Gastrocnemius medialis (tissue), 4 donors: ENCODE measurements around the gene GRXCR2. TPM values are rescaled to one million over a fixed set of nuclear protein-coding genes. Genes with fewer than 3 reads are reported as not detected.
"Not testable (repeated sequence)": the region's sequence is repeated elsewhere in the genome, so short reads cannot be mapped to it uniquely, and the experiment has no call there.

Source experiments
- ATAC-seq, 2 donors: fragments of 150-250 bp; one replicate each; pipeline ENCODE4 v1.9.1; 2016
- DNase-seq, 2 donors: peaks; one replicate each; pipeline ENCODE4 v3.0.0-alpha.2; 2019
- H3K27ac ChIP-seq, 4 donors: fragments of 200-600 bp; sonication (generic); 1 replicate in 1 of 4; 2 replicates in 3 of 4; pipeline ENCODE4 v1.5.1; 2016 to 2018; ENCODE audit warnings: mild to moderate bottlenecking in 2 of 4, moderate library complexity in 1 of 4
- H3K27me3 ChIP-seq, 3 donors: fragments of 200-600 bp; sonication (generic) in 2 of 3; 1 replicate in 1 of 3; 2 replicates in 2 of 3; pipeline versions ENCODE4 v1.5.1 to v1.6.0; 2016 to 2019; ENCODE audit warnings: mild to moderate bottlenecking in 1 of 3, moderate library complexity in 1 of 3
- H3K36me3 ChIP-seq, 2 donors: fragments of 200-600 bp; sonication (generic) in 1 of 2; one replicate each; pipeline ENCODE4 v1.5.1; 2017 to 2018
- H3K4me1 ChIP-seq, 2 donors: fragments of 200-600 bp; sonication (generic) in 1 of 2; one replicate each; pipeline ENCODE4 v1.5.1; 2016 to 2017; ENCODE audit warnings: mild to moderate bottlenecking in 2 of 2
- H3K4me3 ChIP-seq, 4 donors: fragments of 200-600 bp; sonication (generic) in 3 of 4; 1 replicate in 1 of 4; 2 replicates in 3 of 4; pipeline ENCODE4 v1.5.1; 2016 to 2019; ENCODE audit warnings: mild to moderate bottlenecking in 2 of 4
- H3K9me3 ChIP-seq, 3 donors: fragments of 200-600 bp; sonication (generic) in 2 of 3; 1 replicate in 1 of 3; 2 replicates in 2 of 3; pipeline ENCODE4 v1.5.1; 2016 to 2019
- POLR2A ChIP-seq, 2 donors: fragments of 450-650 bp; IDR thresholded peaks; one replicate each; pipeline ENCODE4 v1.6.1; 2017; ENCODE audit warnings: antibody characterized with exemption in 2 of 2, mild to moderate bottlenecking in 2 of 2, moderate library complexity in 2 of 2
- in situ Hi-C, 4 donors: fragments of 200-750 bp; cut with MboI; loops; one replicate each; pipeline versions ENCODE4 v1.15.0 to v1.8.0; 2017; ENCODE audit warnings: low sequenced_read_pairs in 4 of 4
- intact Hi-C: fragments of 100-400 bp; cut with DNase I; formaldehyde crosslinking; loops from one replicate; pipeline ENCODE4 v1.15.1; 2023; ENCODE audit warnings: low total_unique reads
- total RNA-seq, 4 donors: library from RNA; depleted of rRNA; stranded (reverse); fragments of >200 nt; gene quantifications; one replicate each; pipeline versions ENCODE4 v1.1.0 to v1.2.3, GENCODE V29; 2016
- TF ChIP-seq, protein P1 (sequence below), 5 experiments: fragments of 450-650 bp in 3 of 5; fragments of 200-600 bp in 2 of 5; sonication (generic) in 2 of 5; IDR thresholded peaks in 4 of 5; conservative IDR thresholded peaks in 1 of 5; 1 replicate in 4 of 5; 2 replicates in 1 of 5; pipeline ENCODE4 v1.5.1; 2016 to 2019; ENCODE audit warnings: antibody characterized with exemption in 5 of 5, mild to moderate bottlenecking in 3 of 5, moderate library complexity in 3 of 5

The GRXCR2 gene
- total RNA-seq, 4 donors from 2014 or later: not detected

DNA sequence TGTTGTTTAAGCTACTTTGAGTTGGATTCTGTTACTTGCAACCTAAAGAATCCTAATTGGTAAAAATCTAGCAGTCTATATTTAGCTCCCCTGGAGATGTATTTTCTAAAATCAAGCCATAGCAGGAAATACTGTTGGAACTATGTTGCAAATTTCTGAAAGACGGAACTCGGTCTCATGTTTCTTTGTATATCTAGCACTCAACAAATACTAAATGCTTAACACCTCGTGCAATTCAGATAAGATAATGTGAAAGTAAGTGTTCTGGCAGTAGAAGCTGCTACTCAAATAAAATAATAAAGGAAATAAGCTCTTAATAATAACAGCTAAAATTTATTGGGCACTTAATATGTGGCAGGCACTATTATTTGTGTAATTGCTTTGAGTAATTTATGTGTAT, 26.7 kb downstream of the GRXCR2 start:
- ATAC-seq (no peak), DNase-seq (no peak)
- no peak overlapping the region for H3K4me3 ChIP-seq
- no peaks in the 10 kb centered on the region for H3K9me3 ChIP-seq
- TF ChIP-seq POLR2A (IDR thresholded peaks at IDR 0.05): no peak
- TF ChIP-seq, protein P1, sequence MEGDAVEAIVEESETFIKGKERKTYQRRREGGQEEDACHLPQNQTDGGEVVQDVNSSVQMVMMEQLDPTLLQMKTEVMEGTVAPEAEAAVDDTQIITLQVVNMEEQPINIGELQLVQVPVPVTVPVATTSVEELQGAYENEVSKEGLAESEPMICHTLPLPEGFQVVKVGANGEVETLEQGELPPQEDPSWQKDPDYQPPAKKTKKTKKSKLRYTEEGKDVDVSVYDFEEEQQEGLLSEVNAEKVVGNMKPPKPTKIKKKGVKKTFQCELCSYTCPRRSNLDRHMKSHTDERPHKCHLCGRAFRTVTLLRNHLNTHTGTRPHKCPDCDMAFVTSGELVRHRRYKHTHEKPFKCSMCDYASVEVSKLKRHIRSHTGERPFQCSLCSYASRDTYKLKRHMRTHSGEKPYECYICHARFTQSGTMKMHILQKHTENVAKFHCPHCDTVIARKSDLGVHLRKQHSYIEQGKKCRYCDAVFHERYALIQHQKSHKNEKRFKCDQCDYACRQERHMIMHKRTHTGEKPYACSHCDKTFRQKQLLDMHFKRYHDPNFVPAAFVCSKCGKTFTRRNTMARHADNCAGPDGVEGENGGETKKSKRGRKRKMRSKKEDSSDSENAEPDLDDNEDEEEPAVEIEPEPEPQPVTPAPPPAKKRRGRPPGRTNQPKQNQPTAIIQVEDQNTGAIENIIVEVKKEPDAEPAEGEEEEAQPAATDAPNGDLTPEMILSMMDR (IDR thresholded peaks at IDR 0.05 in 4 of 5, conservative IDR thresholded peaks at IDR 0.05 in 1 of 5): no peak
- intact Hi-C loops (no loop called here), in situ Hi-C loops (loop anchor here in 2 of 4 donors (25.0 kb wide), 1 partner anchor 1659 kb away; no protein-coding TSS in a partner anchor)
- no peaks in the 10 kb centered on the region for H3K4me1 ChIP-seq
- H3K27ac ChIP-seq: no peak overlapping the region
- H3K36me3 ChIP-seq: no peaks in the 10 kb centered on the region
- no peaks in the 10 kb centered on the region for H3K27me3 ChIP-seq

GRCh38 chr5:145841299-145841698, 31.5 kb downstream of the GRXCR2 start:
- Histone ChIP-seq H3K9me3 (no peaks in the 10 kb centered on the region), H3K27me3 (no peaks in the 10 kb centered on the region), H3K4me1 (no peaks in the 10 kb centered on the region), H3K36me3 (no peaks in the 10 kb centered on the region), H3K27ac (no peak overlapping the region), H3K4me3 (no peak overlapping the region)
- no peak for TF ChIP-seq POLR2A (IDR thresholded peaks at IDR 0.05)
- TF ChIP-seq, protein P1 (IDR thresholded peaks at IDR 0.05 in 4 of 5, conservative IDR thresholded peaks at IDR 0.05 in 1 of 5): no peak
- no peak for ATAC-seq
- in situ Hi-C loops (loop anchor here in 2 of 4 donors (25.0 kb wide), 1 partner anchor 1654 kb away; no protein-coding TSS in a partner anchor), intact Hi-C loops (no loop called here)
- no peak for DNase-seq

GRCh38 chr5:145840458-145841132, 32.2 kb downstream of the GRXCR2 start:
- H3K4me1 ChIP-seq: peaks cover 0 to 6% of the 10 kb centered on the region in 2 donors
- H3K27ac ChIP-seq: no peak overlapping the region
- no peak for ATAC-seq
- intact Hi-C loops: no loop called here
- H3K36me3 ChIP-seq: no peaks in the 10 kb centered on the region
- DNase-seq: no peak
- in situ Hi-C loops: loop anchor here in 2 of 4 donors (25.0 kb wide), 1 partner anchor 1653 kb away; no protein-coding TSS in a partner anchor
- no peak for TF ChIP-seq POLR2A (IDR thresholded peaks at IDR 0.05)
- H3K4me3 ChIP-seq: no peak overlapping the region
- H3K27me3 ChIP-seq: no peaks in the 10 kb centered on the region
- no peaks in the 10 kb centered on the region for H3K9me3 ChIP-seq

- H3K4me1 ChIP-seq: peaks cover 0 to 7% of the 10 kb centered on the region in 2 donors
- DNase-seq: no peak
- in situ Hi-C loops: loop anchor here in 2 of 4 donors (25.0 kb wide), 1 partner anchor 1651 kb away; no protein-coding TSS in a partner anchor
- H3K27me3 ChIP-seq: no peaks in the 10 kb centered on the region
- H3K9me3 ChIP-seq: no peaks in the 10 kb centered on the region
- H3K36me3 ChIP-seq: no peaks in the 10 kb centered on the region
- intact Hi-C loops: loop anchor here (5.0 to 10.0 kb wide), 2 partner anchors 137 to 209 kb away; no protein-coding TSS in a partner anchor
- H3K27ac ChIP-seq: no peak overlapping the region
- TF ChIP-seq POLR2A (IDR thresholded peaks at IDR 0.05): no peak
- TF ChIP-seq, protein P1 (IDR thresholded peaks at IDR 0.05 in 4 of 5, conservative IDR thresholded peaks at IDR 0.05 in 1 of 5): no peak
- no peak overlapping the region for H3K4me3 ChIP-seq
- no peak for ATAC-seq
These were observed 34.5 kb downstream of the GRXCR2 start for GRCh38 chr5:145838276-145838675.

- ATAC-seq, H3K9me3 ChIP-seq, H3K36me3 ChIP-seq, DNase-seq, H3K4me1 ChIP-seq, H3K27me3 ChIP-seq: not testable (repeated sequence)
- peak overlapping the region in 3 of 4 donors; percentile 63 to 75 (median 66) for H3K4me3 ChIP-seq
- in situ Hi-C loops: loop anchor here in 2 of 4 donors (25.0 kb wide), 1 partner anchor 1649 kb away; no protein-coding TSS in a partner anchor
- H3K27ac ChIP-seq: peak overlapping the region in 1 of 4 donors; percentile 66
- intact Hi-C loops: loop anchor here (5.0 to 10.0 kb wide), 2 partner anchors 139 to 211 kb away; no protein-coding TSS in a partner anchor
These were observed 36.6 kb downstream of the GRXCR2 start for GRCh38 chr5:145836241-145836640.
